CD4-positive, alpha-beta T cell treated with Interferon alpha-2 for 1 hour (primary cell): ENCODE data around the gene PCDH9.

Experiments
- DNase-seq, 2 donors: peaks; one replicate each; pipeline ENCODE4 v3.0.0-alpha.2; 2020 to 2022

The PCDH9 gene

GRCh38 chr13:67015976-67016600 lies 214.0 kb downstream of the PCDH9 start:
- no peak for DNase-seq

GRCh38 chr13:67014399-67014798 lies 215.7 kb downstream of the PCDH9 start:
- no peak for DNase-seq

- no peak for DNase-seq
Observed at GRCh38 chr13:67013709-67014108, 216.4 kb downstream of the PCDH9 start.

GRCh38 chr13:67008075-67008668 lies 222.0 kb downstream of the PCDH9 start:
- no peak for DNase-seq

GRCh38 chr13:67004511-67004910 lies 225.6 kb downstream of the PCDH9 start:
- DNase-seq: no peak

- DNase-seq: no peak
Observed at GRCh38 chr13:67003743-67004142, 226.4 kb downstream of the PCDH9 start.

GRCh38 chr13:67001363-67001762 lies 228.8 kb downstream of the PCDH9 start:
- DNase-seq: no peak

GRCh38 chr13:66996503-66996902 lies 233.6 kb downstream of the PCDH9 start:
- no peak for DNase-seq

GRCh38 chr13:66995203-66995611 lies 234.9 kb downstream of the PCDH9 start:
- DNase-seq: no peak

GRCh38 chr13:66994517-66995202 lies 235.5 kb downstream of the PCDH9 start:
- no peak for DNase-seq

GRCh38 chr13:66994097-66994496 lies 236.0 kb downstream of the PCDH9 start:
- DNase-seq: peak in 1 of 2 donors; percentile 37

- no peak for DNase-seq
Observed at GRCh38 chr13:66992719-66993118, 237.4 kb downstream of the PCDH9 start.

- no peak for DNase-seq
Observed at GRCh38 chr13:66992183-66992582, 238.0 kb downstream of the PCDH9 start.

- DNase-seq: no peak
Observed at GRCh38 chr13:66984241-66984640, 245.9 kb downstream of the PCDH9 start.

- DNase-seq: no peak
Observed at GRCh38 chr13:66981912-66982311, 248.2 kb downstream of the PCDH9 start.

- no peak for DNase-seq
Observed at GRCh38 chr13:66977161-66977560, 253.0 kb downstream of the PCDH9 start.

GRCh38 chr13:66974889-66975288 lies 255.2 kb downstream of the PCDH9 start:
- no peak for DNase-seq

- no peak for DNase-seq
Observed at GRCh38 chr13:66974174-66974573, 256.0 kb downstream of the PCDH9 start.

GRCh38 chr13:66972659-66973058 lies 257.5 kb downstream of the PCDH9 start:
- no peak for DNase-seq

- no peak for DNase-seq
Observed at GRCh38 chr13:66971004-66971403, 259.1 kb downstream of the PCDH9 start.

- DNase-seq: no peak
Observed at GRCh38 chr13:66969291-66969690, 260.8 kb downstream of the PCDH9 start.

- no peak for DNase-seq
Observed at GRCh38 chr13:66967811-66968597, 262.1 kb downstream of the PCDH9 start.

- DNase-seq: no peak
Observed at GRCh38 chr13:66965181-66965580, 265.0 kb downstream of the PCDH9 start.

- DNase-seq: no peak
Observed at GRCh38 chr13:66962953-66963352, 267.2 kb downstream of the PCDH9 start.
